Measurements from ENCODE around the gene TAOK1. TPM values are rescaled to one million over a fixed set of nuclear protein-coding genes. Genes with fewer than 3 reads are reported as not detected.

The TAOK1 gene
- total and polyA plus RNA-seq, 2 of the 13 experiments (the other 11 are each of a cell fraction or from before 2014, with no cell fraction given), result 14.1 to 23.0 TPM

- Histone ChIP-seq H4K20me1 (ENCODE audit: insufficient read depth, low read length) (no peaks in the 10 kb centered on the region), H3K4me3 (replicated peaks in 1 of 3; ENCODE audit: insufficient read depth in 1 of 3, low read depth in 2 of 3, low read length in 3 of 3) (no peak overlapping the region), H3K36me3 (replicated peaks in 1 of 2; ENCODE audit: control insufficient read depth in 1 of 2, insufficient read depth in 2 of 2, low read length in 2 of 2) (no peaks in the 10 kb centered on the region), H3K4me2 (ENCODE audit: low read depth, low read length) (no peak overlapping the region), H3K9me3 (ENCODE audit: low read length) (no peaks in the 10 kb centered on the region), H3K27me3 (ENCODE audit: control insufficient read depth in 1 of 2, insufficient read depth in 2 of 2, low read length in 2 of 2) (no peaks in the 10 kb centered on the region), H3K4me1 (ENCODE audit: insufficient read depth, low read length) (no peaks in the 10 kb centered on the region), H3K27ac (ENCODE audit: extremely low read length, insufficient read depth, low read length) (no peak overlapping the region), H2AFZ (ENCODE audit: low read length) (no peak overlapping the region), H3K9ac (ENCODE audit: insufficient read depth, low read depth, low read length) (no peak overlapping the region), H3K79me2 (ENCODE audit: insufficient read depth, low read length) (no peaks in the 10 kb centered on the region)
- no TSS peak for BruUV-seq (replicated peaks)
- FAIRE-seq (peak; percentile 12), DNase-seq (ENCODE audit: low spot score) (no peak), ATAC-seq (no peak)
- POLR2A ChIA-PET, result no interaction called here
- CTCF ChIA-PET (ENCODE audit: low intra/inter-chr PET ratio, low total read pairs), result no interaction called here
- 36% methylated on average over 2 of the region's 2 CpGs for WGBS (ENCODE audit: low lambda C conversion rate)
- in situ Hi-C loops (cut with HindIII; ENCODE audit: extremely low pct_ligation_motif_present, low pct_unique_long_range_greater_than_20kb), result no loop called here
- intact Hi-C loops (cut with micrococcal nuclease; ENCODE audit: unreplicated experiment), result no loop called here
- TF ChIP-seq IRF9 (CRISPR knock-in tag; IDR thresholded peaks at IDR 0.05; ENCODE audit: borderline replicate concordance) (no peak), ZKSCAN8 (CRISPR knock-in tag; IDR thresholded peaks at IDR 0.05; ENCODE audit: borderline replicate concordance) (no peak), XRCC5 (optimal IDR thresholded peaks at IDR 0.05; ENCODE audit: low read length) (no peak), NFYB (CRISPR knock-in tag; IDR thresholded peaks at IDR 0.05) (no peak), IRX3 (CRISPR knock-in tag; IDR thresholded peaks at IDR 0.05; ENCODE audit: borderline replicate concordance, low read depth) (no peak), ZBTB39 (CRISPR knock-in tag; IDR thresholded peaks at IDR 0.05) (no peak), MAFK (conservative IDR thresholded peaks at IDR 0.05 in 1 of 2, IDR thresholded peaks at IDR 0.05 in 1 of 2; ENCODE audit: low read length in 2 of 2) (peak; percentile 34 to 40; a peak in 3 of 4 replicates), MAFF (IDR thresholded peaks at IDR 0.05; ENCODE audit: low read depth, low read length) (0 out of 2 replicates have a peak, but pooled peaks have one; percentile 44), TMF1 (CRISPR knock-in tag; IDR thresholded peaks at IDR 0.05; ENCODE audit: low read depth) (no peak), MYPOP (CRISPR knock-in tag; IDR thresholded peaks at IDR 0.05) (no peak), ZSCAN25 (CRISPR knock-in tag; IDR thresholded peaks at IDR 0.05) (no peak)
These were observed 38.0 kb upstream of the TAOK1 start for GRCh38 chr17:29352146-29352545.

Data from HepG2 (cell line).